NCI-H128 (cell line): ENCODE measurements around the gene GTPBP10.
"Not testable (repeated sequence)": the region's sequence is repeated elsewhere in the genome, so short reads cannot be mapped to it uniquely, and the experiment has no call there.

Source experiments
- DNase-seq: peaks from one replicate; lab custom pipeline; 2025; ENCODE audit not compliant: unreplicated experiment; lab: John Stamatoyannopoulos, UW

Gene GTPBP10

GRCh38 chr7:90350032-90350431 lies 3.5 kb downstream of the GTPBP10 start:
- not testable (repeated sequence) for DNase-seq

- DNase-seq = no peak
Measured at GRCh38 chr7:90351987-90352386, 5.5 kb downstream of the GTPBP10 start.

DNA sequence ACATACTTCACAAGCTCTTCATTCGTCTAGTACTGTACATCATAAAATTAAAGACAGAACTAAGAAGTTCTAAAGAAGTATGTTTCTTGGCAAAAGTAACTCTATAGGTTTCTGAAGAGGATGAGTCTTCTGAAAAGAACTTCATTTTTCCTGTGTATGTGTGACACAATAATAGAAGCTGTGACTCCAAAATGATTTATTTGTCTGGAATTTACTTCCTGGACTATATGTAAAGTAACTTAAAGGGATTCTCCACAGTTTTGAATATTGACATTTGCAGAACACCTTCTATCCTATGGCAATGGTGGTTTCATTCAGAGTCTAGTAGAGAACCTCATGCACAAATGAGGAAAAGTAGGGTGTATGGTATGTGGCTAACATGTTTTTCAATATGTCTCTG lies 36.9 kb downstream of the GTPBP10 start:
- DNase-seq = no peak

DNA sequence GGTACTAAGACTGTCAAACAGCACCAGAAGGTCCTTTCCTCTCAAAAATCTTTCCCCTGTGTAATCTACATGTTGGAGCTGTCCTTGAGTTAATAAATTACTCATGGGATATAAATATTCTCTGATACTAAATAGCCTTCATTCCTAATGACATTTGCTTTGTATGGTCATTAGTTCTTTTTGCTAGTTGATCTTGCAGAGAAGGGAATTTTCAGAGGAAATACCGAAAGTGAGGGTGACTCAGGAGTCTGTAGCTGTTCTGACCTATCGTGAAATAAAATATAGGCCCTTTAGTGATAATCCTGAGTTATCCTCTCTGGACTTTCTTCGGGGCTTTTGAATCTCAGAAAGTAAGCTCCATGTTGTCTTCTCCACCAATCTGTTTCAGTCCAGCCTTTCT lies 37.3 kb downstream of the GTPBP10 start:
- DNase-seq = no peak

GRCh38 chr7:90384433-90384832 lies 37.9 kb downstream of the GTPBP10 start:
- no peak for DNase-seq

DNA sequence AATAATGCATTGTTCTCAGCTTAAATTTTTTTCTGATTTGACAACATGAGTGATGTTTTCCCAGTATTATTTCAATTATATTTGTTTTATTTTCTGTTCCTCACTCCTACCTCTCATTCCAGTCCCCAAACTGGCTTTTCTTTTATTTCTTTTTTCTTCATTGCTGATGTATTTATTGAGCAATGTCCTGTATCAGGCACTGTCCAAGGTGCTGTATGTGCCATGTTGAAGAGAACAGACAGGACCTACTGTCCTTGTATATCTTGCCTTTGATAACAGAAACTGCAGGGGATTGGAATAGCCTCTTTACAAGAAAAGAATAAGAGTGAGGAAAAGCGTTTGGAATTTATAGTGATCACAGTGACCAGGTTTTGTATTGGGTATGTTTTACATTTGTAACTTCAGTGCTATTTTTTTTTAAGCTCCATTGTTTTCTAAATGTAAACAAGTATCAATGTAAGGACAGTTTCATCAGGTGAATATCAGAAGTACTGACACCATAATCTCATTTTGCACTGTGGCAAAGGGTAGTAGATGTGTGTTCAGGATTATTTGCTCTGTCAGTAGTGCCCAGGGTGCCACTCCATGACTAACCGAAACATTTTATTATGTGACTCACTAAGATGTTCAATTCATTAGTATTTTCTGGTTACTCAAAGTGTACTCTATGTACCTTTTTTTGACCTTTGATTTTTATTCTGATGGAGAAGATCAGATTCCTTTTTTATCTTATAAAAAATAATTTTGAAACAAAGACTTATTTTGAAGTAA lies 41.1 kb downstream of the GTPBP10 start:
- DNase-seq = no peak

- DNase-seq = no peak
Measured at GRCh38 chr7:90390926-90391325, 44.4 kb downstream of the GTPBP10 start.

- no peak for DNase-seq
Measured at GRCh38 chr7:90391488-90391887, 45.0 kb downstream of the GTPBP10 start.

- DNase-seq = no peak
Measured at GRCh38 chr7:90396420-90396819, 49.9 kb downstream of the GTPBP10 start.

DNA sequence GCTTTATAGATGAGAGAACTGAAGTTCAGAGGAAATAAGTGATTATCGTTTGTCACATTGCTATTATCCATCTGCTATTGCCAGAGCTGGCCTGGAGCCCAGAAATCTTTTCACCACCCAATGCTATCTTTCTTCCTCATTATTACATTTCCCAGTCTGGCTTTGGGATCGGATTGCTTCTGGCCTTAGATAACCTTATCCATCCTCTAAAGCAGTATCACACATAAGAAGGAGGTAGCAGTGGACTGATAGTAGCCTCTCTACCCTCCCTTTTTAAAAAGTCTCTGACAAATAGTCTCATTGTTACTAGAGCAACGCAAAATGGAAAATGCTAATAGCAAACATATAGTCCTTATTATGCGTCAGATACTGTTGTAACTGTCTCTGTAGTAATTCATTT lies 55.5 kb downstream of the GTPBP10 start:
- DNase-seq = no peak

DNA sequence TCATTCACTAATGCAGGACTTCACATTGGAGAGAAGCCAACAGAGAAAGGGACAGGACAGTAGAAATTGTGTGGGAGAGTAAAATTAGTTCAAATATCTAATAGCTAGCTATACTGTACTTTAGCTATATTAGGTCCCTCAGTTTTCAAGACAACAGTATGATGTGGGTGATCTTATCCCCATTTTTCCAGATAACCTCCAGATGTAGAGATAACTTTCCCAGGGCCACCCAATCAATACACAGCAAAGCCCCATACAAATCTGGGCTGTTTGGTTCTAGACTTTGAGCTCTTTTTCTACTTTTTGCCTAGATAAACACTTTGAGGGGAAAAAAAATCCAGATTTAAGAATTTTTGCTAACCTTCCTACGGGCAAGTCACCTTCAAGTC lies 56.3 kb downstream of the GTPBP10 start:
- DNase-seq = no peak

GRCh38 chr7:90403174-90404113 lies 56.9 kb downstream of the GTPBP10 start, which contains the start of gene CLDN12:
Gene CLDN12, plus strand, starts transcription at chr7:90403461. Its CDS starts 9,216 bp downstream, at chr7:90412677.
- DNase-seq = peak; percentile 80

GRCh38 chr7:90404777-90405176 lies 58.3 kb downstream of the GTPBP10 start:
- DNase-seq = no peak

GRCh38 chr7:90407484-90407821 lies 60.9 kb downstream of the GTPBP10 start:
- DNase-seq = no peak

GRCh38 chr7:90408142-90408541 lies 61.6 kb downstream of the GTPBP10 start:
- no peak for DNase-seq

- DNase-seq = no peak
Measured at GRCh38 chr7:90409667-90410066, 63.2 kb downstream of the GTPBP10 start.

DNA sequence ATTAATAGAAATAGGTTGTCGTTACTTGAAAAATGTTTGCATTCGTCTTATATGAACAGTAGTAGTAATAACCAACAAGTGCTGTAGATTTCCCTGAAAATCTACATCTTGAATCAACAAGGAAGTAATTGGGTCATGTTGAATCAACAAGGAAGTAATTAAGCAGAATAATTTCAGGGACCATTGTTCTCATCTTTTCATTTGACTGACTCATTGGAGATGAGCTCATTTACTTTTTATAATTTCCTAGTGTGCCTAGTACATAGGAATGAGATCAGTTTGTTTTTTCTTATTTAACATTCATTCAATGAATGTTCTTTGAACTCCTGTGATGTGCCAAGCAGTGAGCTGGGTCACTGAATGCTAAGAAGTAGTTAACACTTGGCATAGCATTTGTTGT lies 65.0 kb downstream of the GTPBP10 start:
- no peak for DNase-seq

- no peak for DNase-seq
Measured at GRCh38 chr7:90412458-90413184, 66.1 kb downstream of the GTPBP10 start.

- no peak for DNase-seq
Measured at GRCh38 chr7:90413185-90413528, 66.6 kb downstream of the GTPBP10 start.

DNA sequence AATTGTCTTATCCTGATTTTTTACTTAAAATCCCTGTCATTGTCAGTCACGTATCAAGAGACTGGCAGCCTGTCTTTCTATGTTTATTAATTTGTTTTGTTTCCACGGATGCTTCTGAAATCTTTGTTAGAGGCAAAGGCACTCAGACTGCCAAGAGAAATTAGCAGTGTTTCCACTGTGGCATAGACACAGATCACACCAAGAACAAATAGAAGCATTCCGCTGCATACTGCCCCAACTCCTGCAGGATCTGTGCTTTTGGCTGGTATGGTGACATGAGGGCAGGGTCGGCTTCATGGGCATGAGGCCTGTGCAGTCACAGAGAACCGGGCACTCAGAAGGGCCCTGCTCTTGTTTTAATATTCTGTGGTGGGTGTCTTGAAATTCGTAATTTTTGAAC lies 75.1 kb downstream of the GTPBP10 start:
- no peak for DNase-seq

- no peak for DNase-seq
Measured at GRCh38 chr7:90424720-90425119, 78.2 kb downstream of the GTPBP10 start.

GRCh38 chr7:90425376-90425775 lies 78.9 kb downstream of the GTPBP10 start:
- no peak for DNase-seq
